ENCODE measurements around the gene XRCC3. TPM values are rescaled to one million over a fixed set of nuclear protein-coding genes. Genes with fewer than 3 reads are reported as not detected.

The XRCC3 gene
- total RNA-seq, 1 experiment from 2014 or later, result 53.0 TPM

DNA sequence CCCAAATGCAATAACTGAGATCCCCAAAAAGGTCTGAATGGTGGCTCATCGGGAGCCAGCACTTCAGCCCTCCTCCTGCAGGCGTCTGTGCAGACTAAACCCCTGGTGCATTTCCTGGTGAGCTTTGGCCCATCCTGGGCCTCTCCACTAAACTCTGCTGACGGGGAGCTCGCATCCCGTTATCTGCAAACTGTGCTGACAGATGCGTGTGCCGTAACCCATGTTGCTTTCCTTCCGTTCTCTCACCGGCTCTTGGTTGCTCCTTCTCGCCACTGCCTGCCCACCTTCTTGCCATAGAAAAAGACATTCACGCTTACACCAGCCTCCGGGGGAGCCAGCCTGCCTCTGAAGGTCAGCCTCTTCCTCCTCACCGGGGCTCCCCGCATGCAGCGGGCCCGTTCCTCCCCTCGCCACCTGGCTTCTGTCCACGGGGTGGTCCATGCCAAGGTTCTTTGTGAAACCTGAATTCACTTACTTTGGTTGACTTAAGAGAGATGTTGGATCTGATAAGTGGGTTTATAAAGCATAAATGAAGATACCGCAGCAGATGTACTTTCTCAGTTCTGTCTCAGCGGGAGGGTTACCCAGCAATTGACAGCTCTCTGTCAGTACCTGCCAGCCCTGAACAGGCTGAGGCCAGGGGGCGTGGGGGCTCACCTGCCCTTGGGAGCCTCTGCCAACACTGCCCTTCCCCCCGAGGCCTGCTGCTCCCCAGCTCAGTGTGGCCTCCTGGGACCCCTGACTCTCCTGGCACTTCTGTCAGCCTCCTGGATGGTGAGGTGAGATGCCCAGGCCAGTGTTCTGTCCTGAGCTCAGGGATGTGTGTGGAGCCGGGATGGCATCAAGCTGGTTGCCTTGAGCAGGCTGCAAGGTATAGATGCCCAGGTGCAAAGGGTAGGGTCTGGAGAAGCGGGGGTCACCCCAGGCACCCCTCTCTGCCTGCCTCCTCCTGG is 14.5 kb upstream of the XRCC3 start:
- in situ Hi-C loops (cut with HindIII; ENCODE audit: low sequenced_read_pairs), result no loop called here
- DNase-seq (ENCODE audit: low spot score), result no peak

- in situ Hi-C loops (cut with HindIII; ENCODE audit: low sequenced_read_pairs), result no loop called here
Observed at GRCh38 chr14:103728721-103729120, 13.5 kb upstream of the XRCC3 start.

GRCh38 chr14:103728141-103728540 is 12.9 kb upstream of the XRCC3 start:
- in situ Hi-C loops (cut with HindIII; ENCODE audit: low sequenced_read_pairs), result no loop called here
- DNase-seq (ENCODE audit: low spot score), result no peak

More at GRCh38 chr14:103728721-103729120, 13.5 kb upstream of the XRCC3 start:
- peak; percentile 42 for DNase-seq (ENCODE audit: low spot score)

GRCh38 chr14:103727313-103727980 is 12.2 kb upstream of the XRCC3 start:
- no peak for DNase-seq (ENCODE audit: low spot score)
- in situ Hi-C loops (cut with HindIII; ENCODE audit: low sequenced_read_pairs), result no loop called here

DNA sequence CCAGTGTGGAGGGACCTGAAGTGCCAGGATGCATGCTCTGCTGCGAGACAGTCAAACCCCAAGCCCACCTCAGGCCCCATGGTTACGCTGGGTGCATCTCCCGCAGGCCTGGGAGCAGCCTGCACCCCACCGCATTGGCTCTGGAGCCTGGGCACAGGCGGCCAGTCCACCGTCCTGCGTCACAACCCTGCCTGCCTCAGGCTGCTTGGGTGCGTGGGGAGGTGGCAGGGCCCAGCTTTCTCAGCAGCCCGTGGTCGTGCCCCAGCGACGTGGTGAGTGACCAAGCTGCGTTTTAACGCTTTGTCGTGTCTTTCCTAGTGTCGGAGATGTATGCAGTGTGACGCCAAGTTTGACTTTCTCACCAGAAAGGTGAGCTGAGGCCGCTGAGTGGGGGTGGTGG is 11.2 kb upstream of the XRCC3 start:
- in situ Hi-C loops (cut with HindIII; ENCODE audit: low sequenced_read_pairs), result no loop called here
- no peak for DNase-seq (ENCODE audit: low spot score)

GRCh38 chr14:103725739-103726395 is 10.6 kb upstream of the XRCC3 start:
- in situ Hi-C loops (cut with HindIII; ENCODE audit: low sequenced_read_pairs), result no loop called here

DNA sequence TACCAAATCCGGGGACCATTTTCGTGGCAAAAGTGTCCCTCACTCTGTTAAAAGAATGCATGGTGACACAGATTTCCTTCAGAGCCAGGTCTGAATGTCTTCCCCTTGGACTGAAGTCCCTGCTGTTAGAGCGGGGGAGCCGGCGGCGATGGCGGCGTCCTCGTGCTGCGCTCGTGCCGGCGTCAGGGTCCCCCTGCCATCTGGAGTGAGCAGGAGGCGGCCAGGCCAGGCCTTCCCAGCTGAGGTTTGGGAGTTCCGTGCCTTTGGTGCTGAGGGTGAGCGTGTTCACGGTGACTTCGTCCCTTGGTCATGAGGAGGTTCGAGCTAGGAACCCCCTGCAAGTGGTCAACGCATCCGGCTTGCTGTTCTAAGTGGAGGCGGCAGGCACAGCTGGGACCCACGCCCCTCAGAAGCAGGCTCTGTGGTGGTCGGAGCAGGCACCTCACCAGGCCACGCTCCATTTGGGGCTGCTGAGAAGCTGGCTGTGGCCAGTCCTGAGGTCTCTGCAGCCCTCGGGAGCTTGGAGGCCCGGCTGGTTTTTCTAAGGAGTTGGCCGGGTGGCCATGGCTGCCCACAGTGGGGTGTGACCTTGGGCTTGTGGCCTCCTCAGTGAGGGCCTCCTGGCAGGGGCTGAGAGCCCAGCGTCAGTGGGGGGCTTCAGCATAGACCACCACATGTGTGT is 9.9 kb upstream of the XRCC3 start:
- DNase-seq (ENCODE audit: low spot score), result no peak
- in situ Hi-C loops (cut with HindIII; ENCODE audit: low sequenced_read_pairs), result no loop called here

More at GRCh38 chr14:103725739-103726395, 10.6 kb upstream of the XRCC3 start:
- no peak for DNase-seq (ENCODE audit: low spot score)

- in situ Hi-C loops (cut with HindIII; ENCODE audit: low sequenced_read_pairs), result no loop called here
- DNase-seq (ENCODE audit: low spot score), result peak; percentile 71
Observed at GRCh38 chr14:103724116-103724515, 8.9 kb upstream of the XRCC3 start.

DNA sequence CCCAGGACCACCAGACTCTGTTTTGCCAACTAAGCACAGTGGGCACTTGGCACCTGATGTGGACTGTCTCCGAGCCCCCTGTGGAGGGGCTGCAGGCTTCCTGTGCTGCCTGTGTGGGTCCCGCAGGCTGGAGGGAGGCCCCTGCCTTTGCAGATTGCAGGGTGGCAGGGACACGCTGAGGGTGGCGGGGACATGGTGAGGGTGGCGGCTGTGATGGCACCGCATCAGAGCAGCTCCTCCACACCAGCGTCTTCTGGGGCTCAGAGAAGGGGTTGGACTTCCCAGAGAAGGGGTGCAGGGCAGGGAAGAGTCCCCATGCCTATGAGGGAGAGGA is 8.5 kb upstream of the XRCC3 start:
- in situ Hi-C loops (cut with HindIII; ENCODE audit: low sequenced_read_pairs), result no loop called here
- DNase-seq (ENCODE audit: low spot score), result no peak

GRCh38 chr14:103721334-103722120 is 6.3 kb upstream of the XRCC3 start:
- in situ Hi-C loops (cut with HindIII; ENCODE audit: low sequenced_read_pairs), result no loop called here
- no peak for DNase-seq (ENCODE audit: low spot score)

GRCh38 chr14:103719751-103720150 is 4.5 kb upstream of the XRCC3 start:
- in situ Hi-C loops (cut with HindIII; ENCODE audit: low sequenced_read_pairs), result no loop called here
- no peak for DNase-seq (ENCODE audit: low spot score)

DNA sequence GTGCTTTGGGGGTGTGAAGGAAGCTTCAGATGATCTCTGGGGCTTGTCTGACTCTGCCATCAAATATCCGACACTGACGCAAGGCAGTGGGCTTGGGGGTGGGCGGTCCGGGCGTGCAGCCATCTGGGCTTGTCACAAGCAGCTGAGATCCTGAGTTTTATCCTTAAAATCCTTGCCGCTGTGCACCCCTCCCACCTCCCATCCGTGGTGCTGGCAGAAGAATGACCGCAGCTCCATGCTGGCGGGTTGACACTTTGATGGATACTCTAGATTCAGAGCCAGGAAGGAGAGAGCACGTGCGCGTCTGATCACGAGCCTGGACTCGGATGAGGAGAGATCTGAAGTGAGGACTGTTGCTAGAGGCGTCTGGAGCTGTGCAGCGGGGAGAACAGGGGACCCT is 3.3 kb upstream of the XRCC3 start:
- in situ Hi-C loops (cut with HindIII; ENCODE audit: low sequenced_read_pairs), result no loop called here
- no peak for DNase-seq (ENCODE audit: low spot score)

- in situ Hi-C loops (cut with HindIII; ENCODE audit: low sequenced_read_pairs), result no loop called here
Observed at GRCh38 chr14:103716899-103717411, 1.7 kb upstream of the XRCC3 start.

DNA sequence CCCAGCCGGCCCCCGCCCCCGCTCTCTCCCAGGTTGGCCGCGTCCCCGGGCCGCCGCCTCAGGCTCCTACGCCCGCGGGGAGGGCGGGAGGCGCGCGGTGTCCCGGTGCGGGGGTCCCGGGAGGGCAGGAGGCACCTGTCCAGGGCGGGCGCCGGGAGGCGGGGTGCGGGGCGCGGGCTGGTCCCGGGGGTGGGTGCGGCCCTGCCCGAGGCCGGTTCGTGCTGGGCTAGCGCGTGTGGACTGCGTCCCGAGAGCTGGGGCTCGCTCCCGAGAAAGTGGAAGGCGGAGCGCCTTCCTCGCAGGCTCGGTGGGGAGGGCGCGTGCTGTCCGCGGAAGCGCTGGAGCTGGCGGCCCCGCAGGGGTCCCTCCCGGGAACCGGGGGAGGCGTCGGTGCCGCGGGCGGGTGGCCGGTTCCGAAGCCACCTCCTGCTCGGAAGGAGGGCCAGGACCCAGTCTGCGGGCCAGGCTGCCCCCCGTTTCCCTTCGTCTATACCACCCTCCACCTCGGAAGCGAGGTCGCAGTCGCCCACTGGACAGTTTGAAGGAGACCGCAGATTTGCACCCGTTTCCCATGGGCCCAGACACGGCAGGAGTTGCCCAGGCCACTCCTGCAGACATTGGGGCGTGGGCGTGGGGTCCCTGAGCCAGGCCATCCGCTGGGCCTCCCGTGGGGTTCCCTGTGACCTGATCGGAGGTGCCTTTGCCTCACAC is 995 bp upstream of the XRCC3 start:
- in situ Hi-C loops (cut with HindIII; ENCODE audit: low sequenced_read_pairs), result no loop called here
- no peak for DNase-seq (ENCODE audit: low spot score)

More at GRCh38 chr14:103716899-103717411, 1.7 kb upstream of the XRCC3 start:
- no peak for DNase-seq (ENCODE audit: low spot score)

GRCh38 chr14:103714063-103714724 is 1.1 kb downstream of the XRCC3 start:
- in situ Hi-C loops (cut with HindIII; ENCODE audit: low sequenced_read_pairs), result no loop called here
- DNase-seq (ENCODE audit: low spot score), result no peak

GRCh38 chr14:103713304-103714062 is 1.8 kb downstream of the XRCC3 start:
- DNase-seq (ENCODE audit: low spot score), result no peak
- in situ Hi-C loops (cut with HindIII; ENCODE audit: low sequenced_read_pairs), result no loop called here
